Calu3 (cell line): ENCODE results near the gene NDUFB5. TPM values are rescaled to one million over a fixed set of nuclear protein-coding genes. Genes with fewer than 3 reads are reported as not detected.

Experiments
- BruUV-seq: library from RNA; stranded (reverse); fragments of 400-500 nt; replicated peaks from 2 replicates; lab custom pipeline; 2021; lab: Mats Ljungman, UMichigan
- CTCF ChIA-PET: fragments of 300-600 bp; sonication (Branson Sonifier 250); formaldehyde crosslinking; loops from one replicate; lab custom pipeline; 2022; ENCODE audit warnings: antibody characterized with exemption; lab: Charles Lee
- DNase-seq: peaks from one replicate; pipeline ENCODE4 v3.0.0; 2022
- H3K27ac Mint-ChIP-seq: one replicate; pipeline ENCODE4 v1.8.0; 2022; ENCODE audit warnings: mixed read lengths; ENCODE audit not compliant: unreplicated experiment
- H3K27me3 Mint-ChIP-seq: one replicate; pipeline ENCODE4 v1.8.0; 2022; ENCODE audit warnings: mixed read lengths; ENCODE audit not compliant: unreplicated experiment
- H3K36me3 Mint-ChIP-seq: one replicate; pipeline ENCODE4 v1.8.0; 2022; ENCODE audit warnings: mild to moderate bottlenecking, moderate library complexity, mixed read lengths; ENCODE audit not compliant: insufficient read depth, unreplicated experiment
- H3K4me1 Mint-ChIP-seq: one replicate; pipeline ENCODE4 v1.8.0; 2022; ENCODE audit warnings: mild to moderate bottlenecking, low read depth, mixed read lengths; ENCODE audit not compliant: unreplicated experiment
- H3K4me3 Mint-ChIP-seq: one replicate; pipeline ENCODE4 v1.8.0; 2022; ENCODE audit warnings: mild to moderate bottlenecking, low read depth, moderate library complexity, mixed read lengths; ENCODE audit not compliant: unreplicated experiment
- H3K9me3 Mint-ChIP-seq: one replicate; pipeline ENCODE4 v1.8.0; 2022; ENCODE audit warnings: low read depth, mixed read lengths; ENCODE audit not compliant: unreplicated experiment
- intact Hi-C: fragments of 100-400 bp; cut with micrococcal nuclease; formaldehyde crosslinking; loops from one replicate; pipeline ENCODE4 v1.10.0; 2022; ENCODE audit not compliant: unreplicated experiment
- total RNA-seq: library from RNA; stranded (reverse); gene quantifications from 2 replicates; pipeline ENCODE4 v1.2.3, GENCODE V29; 2022
- TF ChIP-seq, protein P1 (sequence below): fragments of 200-600 bp; IDR thresholded peaks from one replicate; pipeline ENCODE4 v1.8.0; 2022; ENCODE audit warnings: antibody characterized with exemption; ENCODE audit not compliant: unreplicated experiment

NDUFB5 gene
- total RNA-seq, 1 experiment from 2014 or later: 146 TPM

DNA sequence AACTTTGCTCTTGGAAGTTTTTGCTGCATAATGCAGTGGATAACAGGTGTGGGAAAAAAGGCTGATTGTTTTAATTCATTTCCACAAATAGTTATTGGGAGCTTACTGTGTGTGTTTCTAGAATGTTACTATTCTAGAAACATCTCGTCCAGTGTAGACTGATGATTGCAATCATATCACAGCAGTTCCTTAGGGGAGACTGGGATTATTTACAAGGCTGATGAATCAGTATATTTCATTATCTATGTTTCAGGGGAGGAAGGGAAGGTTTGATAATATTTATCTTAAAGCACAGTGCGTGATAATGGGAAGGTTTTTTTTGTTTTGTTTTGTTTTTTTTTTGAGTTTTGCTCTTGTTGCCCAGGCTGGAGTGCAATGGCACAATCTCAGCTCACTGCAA is 50.6 kb downstream of the NDUFB5 start:
- no peak for DNase-seq
- Mint-ChIP-seq H3K4me1 (peaks cover 44% of the 10 kb centered on the region), H3K27me3 (no peaks in the 10 kb centered on the region), H3K4me3 (peak overlapping the region; percentile 84), H3K27ac (no peak overlapping the region), H3K9me3 (no peaks in the 10 kb centered on the region), H3K36me3 (peaks cover 32% of the 10 kb centered on the region)
- CTCF ChIA-PET: interaction anchor here (0.6 kb wide), 1 partner anchor 94 kb away, joined by 9 read pairs; no protein-coding TSS in a partner anchor
- intact Hi-C loops: no loop called here
- TF ChIP-seq, protein P1, sequence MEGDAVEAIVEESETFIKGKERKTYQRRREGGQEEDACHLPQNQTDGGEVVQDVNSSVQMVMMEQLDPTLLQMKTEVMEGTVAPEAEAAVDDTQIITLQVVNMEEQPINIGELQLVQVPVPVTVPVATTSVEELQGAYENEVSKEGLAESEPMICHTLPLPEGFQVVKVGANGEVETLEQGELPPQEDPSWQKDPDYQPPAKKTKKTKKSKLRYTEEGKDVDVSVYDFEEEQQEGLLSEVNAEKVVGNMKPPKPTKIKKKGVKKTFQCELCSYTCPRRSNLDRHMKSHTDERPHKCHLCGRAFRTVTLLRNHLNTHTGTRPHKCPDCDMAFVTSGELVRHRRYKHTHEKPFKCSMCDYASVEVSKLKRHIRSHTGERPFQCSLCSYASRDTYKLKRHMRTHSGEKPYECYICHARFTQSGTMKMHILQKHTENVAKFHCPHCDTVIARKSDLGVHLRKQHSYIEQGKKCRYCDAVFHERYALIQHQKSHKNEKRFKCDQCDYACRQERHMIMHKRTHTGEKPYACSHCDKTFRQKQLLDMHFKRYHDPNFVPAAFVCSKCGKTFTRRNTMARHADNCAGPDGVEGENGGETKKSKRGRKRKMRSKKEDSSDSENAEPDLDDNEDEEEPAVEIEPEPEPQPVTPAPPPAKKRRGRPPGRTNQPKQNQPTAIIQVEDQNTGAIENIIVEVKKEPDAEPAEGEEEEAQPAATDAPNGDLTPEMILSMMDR: no peak
- BruUV-seq: no TSS peak

GRCh38 chr3:179658606-179659005 is 54.0 kb downstream of the NDUFB5 start:
- no TSS peak for BruUV-seq
- no peak for DNase-seq
- no peaks in the 10 kb centered on the region for H3K27me3 Mint-ChIP-seq
- H3K36me3 Mint-ChIP-seq: peaks cover 11% of the 10 kb centered on the region
- H3K4me3 Mint-ChIP-seq: no peak overlapping the region
- TF ChIP-seq, protein P1: no peak
- H3K9me3 Mint-ChIP-seq: no peaks in the 10 kb centered on the region
- CTCF ChIA-PET: interaction anchor here (1.6 kb wide), 1 partner anchor 9 kb away, joined by 6 read pairs; no protein-coding TSS in a partner anchor
- H3K27ac Mint-ChIP-seq: no peak overlapping the region
- peaks cover 41% of the 10 kb centered on the region for H3K4me1 Mint-ChIP-seq
- intact Hi-C loops: no loop called here

- Mint-ChIP-seq H3K9me3 (no peaks in the 10 kb centered on the region), H3K4me3 (no peak overlapping the region), H3K36me3 (no peaks in the 10 kb centered on the region), H3K27me3 (no peaks in the 10 kb centered on the region), H3K4me1 (peaks cover 26% of the 10 kb centered on the region), H3K27ac (no peak overlapping the region)
- no TSS peak for BruUV-seq
- no peak for DNase-seq
- intact Hi-C loops: no loop called here
- CTCF ChIA-PET: no interaction called here
- TF ChIP-seq, protein P1: no peak
Measured at GRCh38 chr3:179660872-179661271, 56.3 kb downstream of the NDUFB5 start.

GRCh38 chr3:179661777-179662176 is 57.2 kb downstream of the NDUFB5 start:
- intact Hi-C loops: no loop called here
- CTCF ChIA-PET: interaction anchor here (1.4 kb wide), 1 partner anchor 16 kb away, joined by 3 read pairs; no protein-coding TSS in a partner anchor
- DNase-seq: no peak
- no peaks in the 10 kb centered on the region for H3K9me3 Mint-ChIP-seq
- H3K27ac Mint-ChIP-seq: no peak overlapping the region
- TF ChIP-seq, protein P1: no peak
- peaks cover 17% of the 10 kb centered on the region for H3K4me1 Mint-ChIP-seq
- no peaks in the 10 kb centered on the region for H3K27me3 Mint-ChIP-seq
- no peak overlapping the region for H3K4me3 Mint-ChIP-seq
- H3K36me3 Mint-ChIP-seq: no peaks in the 10 kb centered on the region
- BruUV-seq: no TSS peak
